Adipose tissue (tissue), 3 donors: Measurements from ENCODE around the gene TCHHL1. TPM values are rescaled to one million over a fixed set of nuclear protein-coding genes. Genes with fewer than 3 reads are reported as not detected.
"Not testable (repeated sequence)": the region's sequence is repeated elsewhere in the genome, so short reads cannot be mapped to it uniquely, and the experiment has no call there.

Experiments
- H3K27ac ChIP-seq: one replicate; pipeline ENCODE4 v1.5.1; 2013; ENCODE audit warnings: low read depth, low read length
- WGBS, 3 donors: extraction: QIAGEN DNeasy Blood & Tissue Kit; methylation state at CpG; one replicate each; pipeline ENCODE4 v1.1.7; 2013; 5-methylcytosine and 5-hydroxymethylcytosine counted together
- polyA plus RNA-seq, 3 donors: library from polyadenylated mRNA; stranded (reverse); fragments of 200-250 nt; gene quantifications; one replicate each; pipeline ENCODE4 v1.2.3, GENCODE V29; 2013
- donor health status: healthy with polysubstance abuse.
- donor health status: Bipolar disorder and iron deficiency.
- donor health status: healthy.

TCHHL1 gene
- polyA plus RNA-seq, 3 donors = not detected

- WGBS, 3 donors = 15 to 20% (median 19%) methylated on average over 41 of the region's 41 CpGs
- H3K27ac ChIP-seq = no peak overlapping the region
Observed at GRCh38 chr1:152107031-152107983, 18.4 kb upstream of the TCHHL1 start.

DNA sequence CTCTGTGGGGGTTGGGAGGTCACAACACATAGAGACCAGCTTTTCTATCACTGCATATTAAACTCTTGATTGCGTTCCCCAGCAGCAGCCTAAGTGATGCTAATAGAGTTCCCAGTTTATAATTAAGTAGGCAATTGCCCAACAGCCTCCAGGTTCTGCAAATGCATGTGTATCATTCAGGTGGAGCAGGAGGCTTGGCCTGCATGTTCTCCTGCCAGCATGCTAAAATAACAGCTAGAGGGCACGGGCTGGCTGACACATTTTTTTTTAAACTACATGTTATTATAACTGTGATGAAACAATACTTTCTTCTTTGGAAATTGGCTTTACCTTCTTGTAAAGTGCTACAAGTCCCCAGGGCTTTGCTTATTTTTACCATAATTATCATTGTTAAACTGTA lies 16.0 kb upstream of the TCHHL1 start:
- WGBS, 3 donors = 42 to 45% (median 44%) methylated on average over 2 of the region's 2 CpGs

DNA sequence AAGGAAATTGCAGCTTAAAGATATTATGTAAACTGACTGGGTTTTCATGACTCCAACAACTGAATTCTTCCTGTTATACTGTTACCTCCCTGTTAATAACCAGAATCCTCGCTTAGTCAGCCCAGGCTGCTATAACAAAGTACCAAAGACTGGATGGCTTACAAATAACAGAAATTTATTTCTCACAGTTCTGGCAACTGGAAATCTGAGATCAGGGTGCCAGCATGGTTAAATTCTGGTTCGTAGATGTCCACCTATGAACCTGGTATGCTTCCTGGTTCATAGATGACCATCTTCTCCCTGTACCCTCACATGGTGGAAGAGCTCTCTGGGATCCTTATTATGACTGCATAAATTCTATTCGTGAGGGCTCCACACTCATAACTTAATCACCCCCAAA lies 8.1 kb upstream of the TCHHL1 start:
- WGBS, 3 donors = 57 to 64% (median 60%) methylated on average over 3 of the region's 3 CpGs

More for the DNA sequence above, 16.0 kb upstream of the TCHHL1 start:
- H3K27ac ChIP-seq = no peak overlapping the region

DNA sequence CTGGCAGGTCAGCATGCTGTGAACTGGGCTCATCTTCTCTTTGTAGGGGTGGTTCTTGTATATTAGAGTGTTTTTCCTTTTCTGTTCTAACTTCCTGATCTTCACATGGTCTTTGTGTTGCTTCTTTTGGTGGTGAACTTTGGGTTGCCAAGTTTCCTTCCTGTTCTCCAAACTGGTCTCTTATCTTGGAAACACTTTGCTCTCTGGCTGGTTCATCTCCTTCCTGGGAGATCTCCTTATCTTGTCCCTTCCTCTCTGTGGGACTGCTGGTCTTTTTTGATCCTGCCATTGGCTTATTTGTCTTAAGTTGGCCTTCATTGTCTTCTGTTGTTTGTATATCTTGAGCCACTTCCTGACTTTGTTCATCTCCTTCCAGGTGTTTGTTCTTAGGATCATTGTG lies 2.1 kb downstream of the TCHHL1 start:
- no peak overlapping the region for H3K27ac ChIP-seq

More for the DNA sequence above, 8.1 kb upstream of the TCHHL1 start:
- no peak overlapping the region for H3K27ac ChIP-seq

- H3K27ac ChIP-seq = no peak overlapping the region
- WGBS, 3 donors = 31 to 48% (median 38%) methylated on average over 1 of the region's 1 CpG
Observed at GRCh38 chr1:152084853-152085252, 4.0 kb downstream of the TCHHL1 start.

DNA sequence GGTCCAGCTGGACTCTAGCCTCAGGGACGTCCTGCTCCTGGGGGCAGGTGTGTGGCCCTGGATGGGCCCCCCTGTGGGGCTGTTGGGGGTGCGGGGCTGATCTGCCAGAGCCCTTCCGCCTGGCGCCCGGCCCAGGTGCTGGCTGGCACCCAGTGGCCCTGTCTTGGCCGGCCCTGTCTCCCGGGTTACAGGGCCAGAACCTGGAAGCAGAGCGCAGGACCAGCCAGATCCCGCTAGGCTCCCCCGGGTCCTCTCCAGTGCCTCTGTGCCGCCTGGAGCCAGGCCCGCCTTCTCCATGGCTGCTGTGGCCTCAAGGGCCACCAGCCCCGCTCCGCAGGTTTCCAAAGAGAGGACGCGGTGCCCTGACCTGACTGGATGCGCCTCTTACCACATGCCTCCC lies 7.8 kb downstream of the TCHHL1 start:
- H3K27ac ChIP-seq = not testable (repeated sequence)
- WGBS, 3 donors = 89 to 93% (median 92%) methylated on average over 9 to 17 of the region's 17 CpGs

- H3K27ac ChIP-seq = not testable (repeated sequence)
- 86 to 90% (median 89%) methylated on average over 16 to 17 of the region's 17 CpGs for WGBS, 3 donors
Observed at GRCh38 chr1:152080494-152080893, 8.4 kb downstream of the TCHHL1 start.

DNA sequence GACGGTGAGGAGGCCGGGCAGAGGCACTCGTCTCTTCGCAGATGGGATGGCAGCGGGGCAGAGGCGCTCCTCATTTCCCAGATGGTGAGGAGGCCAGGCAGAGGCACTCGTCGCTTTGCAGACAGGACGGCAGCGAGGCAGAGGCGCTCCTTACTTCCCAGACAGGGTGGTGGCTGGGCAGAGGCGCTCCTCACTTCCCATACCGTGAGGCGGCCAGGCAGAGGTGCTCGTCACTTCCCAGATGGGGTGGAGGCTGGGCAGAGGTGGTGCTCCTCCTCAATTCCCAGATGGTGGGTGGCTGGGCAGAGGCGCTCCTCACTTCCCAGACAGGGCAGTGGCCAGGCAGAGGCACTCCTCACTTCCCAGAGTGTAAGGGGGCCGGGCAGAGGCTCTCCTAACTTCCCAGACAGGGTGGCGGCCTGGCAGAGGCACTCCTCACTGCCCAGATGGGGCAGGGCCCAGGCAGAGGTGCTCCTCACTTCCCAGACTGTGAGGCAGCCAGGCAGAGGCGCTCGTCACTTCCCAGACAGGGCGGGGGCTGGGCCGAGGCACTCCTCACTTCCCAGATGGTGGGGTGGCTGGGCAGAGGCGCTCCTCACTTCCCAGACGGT lies 9.9 kb downstream of the TCHHL1 start:
- H3K27ac ChIP-seq = no peak overlapping the region
- 80 to 88% (median 88%) methylated on average over 20 to 24 of the region's 24 CpGs for WGBS, 3 donors

DNA sequence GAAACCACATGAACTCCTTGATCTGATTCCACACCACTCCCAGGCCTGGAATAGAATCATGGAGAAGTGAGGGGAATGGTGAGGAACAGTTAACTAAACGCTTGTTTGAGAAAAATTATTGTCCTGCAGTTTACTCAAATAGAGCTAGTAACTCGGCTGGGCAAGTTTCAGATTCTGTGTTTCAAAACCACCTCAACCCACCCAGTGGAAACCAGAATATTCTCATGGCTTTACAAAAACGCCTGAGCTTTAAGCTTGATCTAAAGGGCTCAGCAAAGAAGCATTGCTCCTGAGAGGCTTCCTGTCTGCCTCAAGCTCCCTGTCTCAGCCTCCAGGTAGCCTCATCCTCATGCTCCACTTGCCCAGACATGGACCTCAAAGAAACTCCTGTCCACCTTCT lies 16.6 kb downstream of the TCHHL1 start:
- H3K27ac ChIP-seq = no peak overlapping the region
- WGBS, 3 donors = 66 to 82% (median 77%) methylated on average over 3 of the region's 3 CpGs

GRCh38 chr1:152071123-152071522 lies 17.7 kb downstream of the TCHHL1 start:
- WGBS, 3 donors = 69 to 84% (median 79%) methylated on average over 3 of the region's 3 CpGs
- H3K27ac ChIP-seq = no peak overlapping the region

GRCh38 chr1:152067929-152068328 lies 20.9 kb downstream of the TCHHL1 start:
- no peak overlapping the region for H3K27ac ChIP-seq
- 67 to 79% (median 69%) methylated on average over 1 of the region's 1 CpG for WGBS, 3 donors

GRCh38 chr1:152067150-152067549 lies 21.7 kb downstream of the TCHHL1 start:
- H3K27ac ChIP-seq = no peak overlapping the region

DNA sequence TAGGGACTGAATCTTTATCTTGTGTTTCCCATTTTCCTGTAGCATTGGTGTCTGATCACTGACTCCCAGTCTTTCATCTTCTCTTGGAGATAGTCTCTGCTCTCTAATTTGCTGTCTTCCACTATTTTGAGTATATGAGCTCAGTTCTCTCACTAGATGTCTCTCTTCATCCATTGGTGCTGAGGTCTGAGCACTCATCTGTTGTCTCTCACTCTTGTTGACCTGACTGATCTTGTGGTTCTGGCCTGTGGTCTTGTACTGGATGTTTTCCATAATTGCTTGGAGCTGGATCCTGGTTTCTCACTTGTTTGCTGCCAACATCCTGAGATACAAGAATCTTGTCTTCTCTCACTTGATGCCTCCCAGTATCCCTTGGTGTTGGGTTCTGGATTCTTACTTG lies 26.9 kb downstream of the TCHHL1 start:
- H3K27ac ChIP-seq = no peak overlapping the region

DNA sequence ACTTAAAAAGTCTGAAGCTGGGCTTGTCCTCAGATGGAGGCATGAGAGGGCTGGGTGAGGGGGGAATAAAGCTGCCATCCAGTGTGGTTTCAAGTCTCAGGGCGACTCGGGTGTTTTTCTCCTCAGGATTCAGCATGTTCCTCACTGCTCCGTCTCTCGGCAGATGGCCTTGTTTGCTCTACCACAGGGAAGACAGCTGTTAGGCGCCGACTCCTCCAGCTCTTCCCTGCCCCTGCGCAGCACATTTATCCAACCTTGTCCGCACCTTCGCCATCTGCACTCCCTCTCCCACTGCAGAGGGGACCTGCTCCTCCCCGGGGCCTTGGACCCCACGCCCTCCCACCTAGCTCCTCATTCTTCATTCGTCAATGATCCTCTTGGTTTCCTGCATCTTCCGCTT lies 35.5 kb downstream of the TCHHL1 start:
- WGBS, 3 donors = 64 to 68% (median 67%) methylated on average over 13 of the region's 13 CpGs
- H3K27ac ChIP-seq = no peak overlapping the region

DNA sequence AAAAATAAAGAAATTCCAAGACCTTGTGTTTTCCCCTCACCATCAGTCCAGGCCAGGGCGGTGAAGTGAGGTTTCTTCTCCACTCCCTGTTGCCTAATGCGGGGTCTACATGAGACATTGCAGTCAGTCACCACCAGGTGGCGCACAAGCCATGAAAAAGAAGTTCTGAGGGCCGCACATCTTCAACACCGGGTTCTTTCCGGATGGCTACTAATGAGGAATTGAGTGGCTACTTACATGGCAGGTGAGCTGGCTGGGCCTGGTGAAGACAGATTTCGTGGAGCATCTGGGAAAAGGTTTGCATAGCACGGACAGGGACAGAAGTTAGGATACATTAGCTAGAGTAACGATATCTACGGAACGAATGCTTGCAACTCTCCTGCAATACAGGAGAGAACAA lies 36.3 kb downstream of the TCHHL1 start:
- no peak overlapping the region for H3K27ac ChIP-seq
- 24 to 27% (median 25%) methylated on average over 11 of the region's 11 CpGs for WGBS, 3 donors

- no peak overlapping the region for H3K27ac ChIP-seq
- WGBS, 3 donors = 51 to 66% (median 57%) methylated on average over 6 of the region's 6 CpGs
Observed at GRCh38 chr1:152050886-152051675, 37.8 kb downstream of the TCHHL1 start.

DNA sequence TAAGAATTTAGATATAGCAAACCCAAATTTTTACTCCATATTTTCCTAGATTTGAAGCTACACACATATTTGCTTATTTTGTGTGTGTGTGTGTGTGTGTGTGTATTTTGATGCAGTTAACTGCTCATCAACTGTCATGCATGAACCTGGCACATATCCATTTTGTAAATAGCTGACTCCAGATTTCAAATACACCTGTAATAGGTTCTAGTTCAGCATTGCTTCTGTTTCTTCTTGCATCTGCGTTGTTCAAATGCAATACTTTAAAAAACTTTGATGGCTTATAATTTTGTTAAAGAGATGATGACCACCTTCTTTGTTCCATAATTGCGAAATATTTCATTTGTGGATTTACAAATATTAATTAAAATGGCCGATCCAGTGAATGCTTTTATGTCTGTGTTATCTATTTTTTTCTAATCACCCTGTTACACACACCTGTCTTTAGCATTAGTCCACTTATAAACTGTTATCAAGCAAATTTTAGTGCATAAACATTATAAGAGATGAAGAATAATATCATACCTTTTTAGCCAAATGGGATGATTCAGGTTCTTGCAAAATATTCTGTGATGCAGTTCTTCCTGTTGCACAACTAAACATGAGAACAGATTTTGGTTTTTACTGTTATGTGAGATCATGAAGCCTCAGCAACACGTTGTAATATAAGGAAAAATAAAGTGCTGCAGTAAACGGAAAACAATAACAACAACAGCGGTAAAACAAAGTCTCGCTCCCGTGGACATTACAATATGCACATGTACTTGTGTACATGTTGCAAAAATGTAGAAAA lies 39.4 kb downstream of the TCHHL1 start:
- 58 to 82% (median 62%) methylated on average over 8 of the region's 8 CpGs for WGBS, 3 donors
- H3K27ac ChIP-seq = no peak overlapping the region

DNA sequence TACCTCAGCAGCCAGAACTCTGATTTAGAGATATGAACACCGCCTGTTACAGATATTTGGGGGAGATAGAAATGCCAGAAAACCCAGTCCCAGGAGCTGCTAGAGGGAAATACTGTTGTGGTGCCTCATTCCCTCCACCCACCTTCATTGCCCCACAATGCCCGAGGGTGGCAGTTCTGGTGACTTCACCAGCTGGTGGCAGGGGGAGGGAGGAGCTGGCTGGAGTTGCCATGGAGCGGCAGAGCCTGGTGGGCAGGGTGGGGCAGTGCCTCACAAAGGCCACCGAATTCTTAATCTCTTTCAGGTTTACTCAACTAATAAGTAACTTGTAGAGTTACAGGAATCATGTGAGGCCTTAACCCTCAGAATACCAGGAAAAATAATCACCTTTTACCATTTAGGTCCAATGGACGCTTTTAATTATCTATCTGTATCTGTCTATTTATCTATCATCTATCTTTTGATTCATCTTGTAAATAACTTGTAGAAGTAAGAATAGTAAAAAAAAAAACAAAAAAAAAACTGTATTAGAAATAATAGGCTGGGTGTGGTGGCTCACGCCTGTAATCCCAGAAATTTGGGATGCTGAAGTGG lies 40.4 kb downstream of the TCHHL1 start:
- peak overlapping the region; percentile 93 for H3K27ac ChIP-seq
- 35 to 57% (median 41%) methylated on average over 6 of the region's 6 CpGs for WGBS, 3 donors
